HG03064 (cell line): Measurements from ENCODE around the gene LRRC8D.

Experiments used
- ATAC-seq: cut with Tn5 transposase; IDR thresholded peaks from one replicate; pipeline ENCODE4 v1.9.1; 2021; ENCODE audit warnings: low read depth; ENCODE audit not compliant: unreplicated experiment

The LRRC8D gene

GRCh38 chr1:89865498-89866382 is 44.9 kb downstream of the LRRC8D start:
- ATAC-seq: no peak

GRCh38 chr1:89866568-89866967 is 45.7 kb downstream of the LRRC8D start:
- ATAC-seq: no peak

GRCh38 chr1:89870998-89871397 is 50.2 kb downstream of the LRRC8D start:
- ATAC-seq: no peak

GRCh38 chr1:89871768-89872473 is 51.1 kb downstream of the LRRC8D start:
- ATAC-seq: no peak

GRCh38 chr1:89872567-89872966 is 51.7 kb downstream of the LRRC8D start:
- ATAC-seq: no peak

GRCh38 chr1:89873288-89873687 is 52.5 kb downstream of the LRRC8D start:
- no peak for ATAC-seq

GRCh38 chr1:89873770-89874169 is 52.9 kb downstream of the LRRC8D start:
- ATAC-seq: no peak

- no peak for ATAC-seq
Observed at GRCh38 chr1:89876463-89876862, 55.6 kb downstream of the LRRC8D start.

GRCh38 chr1:89877756-89878155 is 56.9 kb downstream of the LRRC8D start:
- no peak for ATAC-seq

- no peak for ATAC-seq
Observed at GRCh38 chr1:89878256-89878655, 57.4 kb downstream of the LRRC8D start.

- ATAC-seq: no peak
Observed at GRCh38 chr1:89880679-89881078, 59.8 kb downstream of the LRRC8D start.

- ATAC-seq: no peak
Observed at GRCh38 chr1:89881415-89882058, 60.7 kb downstream of the LRRC8D start.

GRCh38 chr1:89882348-89883029 is 61.7 kb downstream of the LRRC8D start:
- no peak for ATAC-seq

- ATAC-seq: no peak
Observed at GRCh38 chr1:89883030-89883379, 62.2 kb downstream of the LRRC8D start.

GRCh38 chr1:89884718-89885596 is 64.1 kb downstream of the LRRC8D start:
- no peak for ATAC-seq

GRCh38 chr1:89887270-89887669 is 66.4 kb downstream of the LRRC8D start:
- ATAC-seq: no peak

GRCh38 chr1:89887713-89888112 is 66.9 kb downstream of the LRRC8D start:
- ATAC-seq: no peak

GRCh38 chr1:89888480-89889322 is 67.9 kb downstream of the LRRC8D start:
- ATAC-seq: no peak

GRCh38 chr1:89889323-89889615 is 68.4 kb downstream of the LRRC8D start:
- no peak for ATAC-seq
